Heart left ventricle (tissue), 16 donors: ENCODE data around the gene SLC25A11. TPM values are rescaled to one million over a fixed set of nuclear protein-coding genes. Genes with fewer than 3 reads are reported as not detected.

Experiments
- ATAC-seq, 4 donors: fragments of 200-7000 bp; cut with Tn5 transposase; one replicate each; pipeline ENCODE4 v1.9.1; 2020 to 2022; ENCODE audit warnings: moderate library complexity in 4 of 4, mild to moderate bottlenecking in 3 of 4, moderate number of reproducible peaks in 1 of 4
- DNase-seq, 5 donors: peaks; one replicate each; pipeline ENCODE4 v3.0.0-alpha.2; 2020
- H3K27ac ChIP-seq, 12 donors: fragments of 200-600 bp; sonication (generic) in 4 of 12; one replicate each; pipeline versions ENCODE4 v1.5.0 to v1.8.0; 2016 to 2022; ENCODE audit warnings: mild to moderate bottlenecking in 2 of 12
- H3K27me3 ChIP-seq, 9 donors: fragments of 200-600 bp; sonication (generic) in 2 of 9; one replicate each; pipeline versions ENCODE4 v1.5.1 to v1.8.0; 2016 to 2022; ENCODE audit warnings: mild to moderate bottlenecking in 3 of 9
- H3K36me3 ChIP-seq, 9 donors: fragments of 200-600 bp; sonication (generic) in 2 of 9; one replicate each; pipeline versions ENCODE4 v1.5.0 to v1.8.0; 2018 to 2022; ENCODE audit warnings: mild to moderate bottlenecking in 2 of 9
- H3K4me1 ChIP-seq, 12 donors: fragments of 200-600 bp; sonication (generic) in 4 of 12; one replicate each; pipeline versions ENCODE4 v1.5.0 to v1.8.0; 2016 to 2022; ENCODE audit warnings: mild to moderate bottlenecking in 3 of 12
- H3K4me3 ChIP-seq, 12 donors: fragments of 200-600 bp; sonication (generic) in 4 of 12; one replicate each; pipeline versions ENCODE4 v1.5.0 to v1.8.0; 2017 to 2022; ENCODE audit warnings: mild to moderate bottlenecking in 9 of 12, moderate library complexity in 4 of 12
- H3K9me3 ChIP-seq, 12 donors: fragments of 200-600 bp; sonication (generic) in 4 of 12; one replicate each; pipeline versions ENCODE4 v1.5.0 to v1.8.0; 2016 to 2022; ENCODE audit warnings: mild to moderate bottlenecking in 1 of 12
- CTCF ChIP-seq, 12 donors: fragments of 200-600 bp; sonication (generic) in 4 of 12; IDR thresholded peaks; one replicate each; pipeline versions ENCODE4 v1.5.0 to v1.8.0; 2018 to 2022; ENCODE audit warnings: antibody characterized with exemption in 12 of 12, mild to moderate bottlenecking in 5 of 12
- POLR2A ChIP-seq, 2 donors: fragments of 450-650 bp; IDR thresholded peaks; one replicate each; pipeline ENCODE4 v1.6.1; 2017; ENCODE audit warnings: antibody characterized with exemption in 2 of 2, mild to moderate bottlenecking in 2 of 2, moderate library complexity in 2 of 2
- WGBS, 4 donors: extraction: QIAGEN DNeasy Blood & Tissue Kit in 2 of 4; methylation state at CpG; one replicate each; pipeline versions ENCODE4 v1.1.5 to v1.1.7; 2013 to 2018; 5-methylcytosine and 5-hydroxymethylcytosine counted together
- intact Hi-C, 10 donors: fragments of 100-400 bp; cut with DNase I; formaldehyde crosslinking; loops; one replicate each; pipeline versions ENCODE4 v1.11.1 to v1.14.2; 2022
- polyA plus RNA-seq, 2 donors: library from polyadenylated mRNA; stranded (reverse); fragments of 200-250 nt; gene quantifications; one replicate each; pipeline ENCODE4 v1.2.3, GENCODE V29; 2013
- total RNA-seq, 9 donors: library from RNA; depleted of rRNA in 2 of 9; stranded (reverse); fragments of >200 nt in 2 of 9; fragmentation: NEBNext Ultra II Directional in 3 of 9; extraction: Animal tissue kit (Norgen Biotek cat#: 25700) in 3 of 9; gene quantifications; one replicate each; pipeline versions ENCODE4 v1.1.0 to v1.2.4, GENCODE V29; 2016 to 2023
- donor health status: ischemic (EF 13 %, LVEDD 7.1; RV severe dilation, severe dysfunction).
- donor health status: healthy with polysubstance abuse.
- donor health status: DM: no; HTN: yes; CAD: no.
- donor health status: DM: no; HTN: no; CAD: no.
- donor health status: ischemic (EF 25% LVEDD 6.9; RV normal size, moderate dysfunction).
- donor health status: ischemic (EF 25% LVEDD 5.7; RV mildly dilated, moderate dysfunction).
- donor health status: healthy.
- donor health status: DM: yes; HTN: yes; CAD: no.
- donor health status: ischemic (EF 35%, LVEDD 5.7; RV mildly dilated, moderate dysfunction).
- donor health status: nonischemic (EF 11% LVEDD 7.7; RV severe dilation, severe dysfunction).
- donor health status: DM: yes; HTN: yes; CAD: no.
- donor health status: PGD.
- donor health status: ischemic (EF 29% LVEDD 5.4; RV normal size, mild dysfunction).
- donor health status: nonischemic (EF 23%, LVEDD 6.1; RV moderate dilation, normal function).

Gene SLC25A11
- total and polyA plus RNA-seq, 11 donors, result 136 to 282 (median 168) TPM

GRCh38 chr17:4938069-4938491 is 1.8 kb downstream of the SLC25A11 start:
- no peaks in the 10 kb centered on the region for H3K27me3 ChIP-seq
- peak overlapping the region in 5 of 12 donors; percentile 85 to 98 (median 88) for H3K4me3 ChIP-seq
- ATAC-seq (no peak), DNase-seq (no peak)
- 80 to 85% (median 82%) methylated on average over 10 to 11 of the region's 11 CpGs for WGBS, 4 donors
- no peaks in the 10 kb centered on the region for H3K9me3 ChIP-seq
- TF ChIP-seq CTCF (IDR thresholded peaks at IDR 0.05), result no peak
- no peak for TF ChIP-seq POLR2A (IDR thresholded peaks at IDR 0.05)
- peaks cover 0 to 49% (median 34%) of the 10 kb centered on the region in 9 donors for H3K36me3 ChIP-seq
- H3K4me1 ChIP-seq, result peaks cover 9 to 54% (median 36%) of the 10 kb centered on the region in 12 donors
- H3K27ac ChIP-seq, result peak overlapping the region in 9 of 12 donors; percentile 91 to 99 (median 97)
- intact Hi-C loops, result loop anchor here in 5 of 10 donors (5.0 to 10.0 kb wide), 5 partner anchors 34 to 59 kb away; partner anchors contain the start of genes CAMTA2 (in 3 of the 5), INCA1 (in 1 of the 5) and KIF1C (in 1 of the 5)

- intact Hi-C loops, result loop anchor here in 5 of 10 donors (5.0 to 10.0 kb wide), 5 partner anchors 35 to 60 kb away; partner anchors contain the start of genes CAMTA2 (in 3 of the 5), INCA1 (in 1 of the 5) and KIF1C (in 1 of the 5)
- H3K4me3 ChIP-seq, result no peak overlapping the region
- H3K4me1 ChIP-seq, result peaks cover 9 to 51% (median 36%) of the 10 kb centered on the region in 12 donors
- ATAC-seq (no peak), DNase-seq (peak in 1 of 5 donors; percentile 40)
- TF ChIP-seq CTCF (IDR thresholded peaks at IDR 0.05), result no peak
- no peak for TF ChIP-seq POLR2A (IDR thresholded peaks at IDR 0.05)
- no peaks in the 10 kb centered on the region for H3K9me3 ChIP-seq
- no peaks in the 10 kb centered on the region for H3K27me3 ChIP-seq
- H3K27ac ChIP-seq, result peak overlapping the region in 1 of 12 donors; percentile 99
- H3K36me3 ChIP-seq, result peaks cover 0 to 44% (median 29%) of the 10 kb centered on the region in 9 donors
- 84 to 93% (median 91%) methylated on average over 16 of the region's 16 CpGs for WGBS, 4 donors
Observed at GRCh38 chr17:4937553-4937952, 2.3 kb downstream of the SLC25A11 start.

GRCh38 chr17:4936436-4936835 is 3.4 kb downstream of the SLC25A11 start:
- H3K27me3 ChIP-seq, result no peaks in the 10 kb centered on the region
- no peak for ATAC-seq
- no peak overlapping the region for H3K4me3 ChIP-seq
- TF ChIP-seq POLR2A (IDR thresholded peaks at IDR 0.05) (no peak), CTCF (IDR thresholded peaks at IDR 0.05) (no peak)
- 80 to 93% (median 81%) methylated on average over 3 of the region's 3 CpGs for WGBS, 4 donors
- no peaks in the 10 kb centered on the region for H3K9me3 ChIP-seq
- intact Hi-C loops, result loop anchor here in 5 of 10 donors (5.0 to 10.0 kb wide), 5 partner anchors 36 to 61 kb away; partner anchors contain the start of genes CAMTA2 (in 3 of the 5), INCA1 (in 1 of the 5) and KIF1C (in 1 of the 5)
- H3K36me3 ChIP-seq, result peaks cover 0 to 33% (median 23%) of the 10 kb centered on the region in 9 donors
- peaks cover 6 to 48% (median 32%) of the 10 kb centered on the region in 12 donors for H3K4me1 ChIP-seq
- H3K27ac ChIP-seq, result no peak overlapping the region
- DNase-seq, result no peak

- Histone ChIP-seq H3K4me3 (no peak overlapping the region), H3K36me3 (peaks cover 0 to 37% (median 23%) of the 10 kb centered on the region in 9 donors), H3K27me3 (no peaks in the 10 kb centered on the region), H3K9me3 (no peaks in the 10 kb centered on the region), H3K4me1 (peaks cover 5 to 40% (median 24%) of the 10 kb centered on the region in 12 donors), H3K27ac (no peak overlapping the region)
- intact Hi-C loops, result loop anchor here in 5 of 10 donors (5.0 to 10.0 kb wide), 5 partner anchors 37 to 62 kb away; partner anchors contain the start of genes CAMTA2 (in 3 of the 5), INCA1 (in 1 of the 5) and KIF1C (in 1 of the 5)
- ATAC-seq, result no peak
- TF ChIP-seq POLR2A (IDR thresholded peaks at IDR 0.05), result no peak
- DNase-seq, result no peak
Observed at GRCh38 chr17:4935650-4936049, 4.2 kb downstream of the SLC25A11 start.
